GM21390 (cell line): ENCODE measurements around the gene TCF19.

ENCODE experiments used
- ATAC-seq: cut with Tn5 transposase; IDR thresholded peaks from one replicate; pipeline ENCODE4 v1.9.1; 2021; ENCODE audit not compliant: unreplicated experiment

TCF19 gene

DNA sequence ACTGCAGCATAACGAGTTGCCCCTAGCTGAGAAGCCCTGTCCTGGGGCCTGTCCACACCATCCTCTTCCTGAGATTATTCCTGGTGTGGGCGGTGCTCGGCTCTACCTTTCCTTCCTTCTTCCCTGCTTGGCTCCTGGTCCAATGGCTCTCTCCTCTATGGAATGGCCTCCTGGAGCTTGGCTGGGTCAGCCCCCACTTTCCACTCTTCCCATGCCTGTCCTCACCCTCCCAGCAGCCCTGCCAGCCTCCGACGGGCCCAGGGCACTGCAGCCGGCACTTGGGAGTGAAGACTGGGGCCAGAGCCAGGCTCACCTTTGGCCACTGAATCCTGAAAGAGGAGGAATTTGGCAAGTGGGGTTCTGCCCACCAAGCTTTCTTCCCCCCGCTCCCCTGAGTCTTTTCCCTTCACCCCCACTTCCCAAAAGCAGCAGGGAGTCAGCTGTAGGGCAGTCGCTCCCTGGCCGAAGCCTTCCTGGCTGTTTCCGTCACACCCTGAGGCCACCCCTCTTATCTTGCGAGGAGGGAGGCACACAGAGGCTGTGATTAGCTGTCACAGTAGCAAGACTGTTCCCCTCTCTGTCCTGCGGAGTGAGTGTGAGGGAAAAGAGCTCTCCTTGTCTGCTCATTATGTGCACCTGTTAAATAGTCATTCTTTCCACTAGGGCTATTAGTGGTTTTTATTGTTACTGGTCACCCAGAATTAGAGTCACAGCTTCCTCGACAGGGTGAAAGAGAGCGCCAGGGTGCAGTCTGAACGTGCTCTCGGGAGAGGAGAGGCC is 31.8 kb upstream of the TCF19 start:
- no peak for ATAC-seq

DNA sequence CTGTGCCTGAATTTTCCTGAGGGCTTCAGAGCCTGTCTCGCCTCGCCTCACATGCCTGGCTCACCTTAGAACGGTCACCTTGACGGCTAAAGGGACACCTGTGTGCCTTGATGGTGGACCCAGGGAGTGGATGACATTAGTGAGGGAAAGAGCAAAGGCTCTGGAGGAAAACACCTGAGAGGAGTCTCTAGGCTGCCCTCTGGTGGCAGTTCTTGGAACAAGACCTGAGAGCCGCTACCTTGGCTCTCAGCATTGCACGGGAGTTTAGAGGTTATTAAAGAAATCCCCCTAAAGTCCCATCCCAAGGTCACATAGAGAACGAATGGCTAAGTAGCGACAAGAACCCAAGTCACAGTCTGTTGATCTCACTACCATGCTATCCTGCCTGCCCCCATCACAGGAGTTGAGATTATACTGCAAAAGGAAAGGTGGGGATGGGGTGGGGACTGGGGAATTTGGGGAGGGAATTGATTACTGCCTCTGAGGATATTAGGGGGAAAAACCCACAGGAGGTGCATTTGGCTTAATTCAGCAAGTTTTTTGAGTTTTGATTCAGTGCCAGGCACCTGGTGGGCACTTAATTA is 30.2 kb upstream of the TCF19 start:
- no peak for ATAC-seq

DNA sequence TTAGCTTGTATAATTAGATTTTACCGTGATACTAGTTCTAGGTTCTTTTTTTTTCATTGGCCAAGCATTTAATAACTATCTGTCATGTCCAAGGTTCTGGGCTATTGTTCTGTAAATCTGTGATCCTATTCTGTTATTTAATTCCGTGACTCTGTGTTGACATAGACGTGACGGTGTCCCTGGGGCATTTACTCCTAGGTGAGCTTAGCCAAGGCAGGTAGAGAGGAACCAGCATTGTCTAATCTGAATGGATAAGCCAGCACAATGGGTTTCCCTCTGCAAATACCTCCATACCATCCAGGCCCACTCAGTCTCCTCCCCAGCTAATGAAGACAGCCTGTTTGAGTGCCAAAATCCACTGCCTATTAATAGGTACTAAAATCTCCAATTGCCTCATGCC is 29.3 kb upstream of the TCF19 start:
- ATAC-seq = no peak

GRCh38 chr6:31130751-31131150 is 27.6 kb upstream of the TCF19 start:
- no peak for ATAC-seq

- ATAC-seq = no peak
Observed at GRCh38 chr6:31131595-31131994, 26.8 kb upstream of the TCF19 start.

GRCh38 chr6:31132806-31133205 is 25.6 kb upstream of the TCF19 start:
- ATAC-seq = no peak

DNA sequence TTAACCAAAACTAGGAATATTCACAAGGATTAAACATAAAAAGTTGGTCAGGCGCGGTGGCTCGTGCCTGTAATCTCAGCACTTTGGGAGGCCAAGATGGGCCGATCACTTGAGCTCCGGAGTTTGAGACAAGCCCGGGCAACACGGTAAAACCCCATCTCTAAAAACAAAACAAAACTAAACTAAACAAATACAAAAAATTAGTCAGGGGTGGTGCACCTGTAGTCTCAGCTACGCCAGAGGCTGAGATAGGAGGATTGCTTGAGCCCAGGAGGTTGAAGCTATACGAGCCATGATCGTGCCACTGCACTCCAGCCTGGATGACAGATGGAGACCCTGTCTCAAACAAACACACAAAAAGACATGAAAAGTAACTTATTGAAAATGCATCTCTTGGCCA is 22.7 kb upstream of the TCF19 start:
- no peak for ATAC-seq

- no peak for ATAC-seq
Observed at GRCh38 chr6:31138982-31139381, 19.4 kb upstream of the TCF19 start, which contains the start of gene PSORS1C2. PSORS1C2 (minus strand) TSS chr6:31139066; CDS start chr6:31139026, 40 bp downstream.

- ATAC-seq = no peak
Observed at GRCh38 chr6:31139599-31139998, 18.8 kb upstream of the TCF19 start.

DNA sequence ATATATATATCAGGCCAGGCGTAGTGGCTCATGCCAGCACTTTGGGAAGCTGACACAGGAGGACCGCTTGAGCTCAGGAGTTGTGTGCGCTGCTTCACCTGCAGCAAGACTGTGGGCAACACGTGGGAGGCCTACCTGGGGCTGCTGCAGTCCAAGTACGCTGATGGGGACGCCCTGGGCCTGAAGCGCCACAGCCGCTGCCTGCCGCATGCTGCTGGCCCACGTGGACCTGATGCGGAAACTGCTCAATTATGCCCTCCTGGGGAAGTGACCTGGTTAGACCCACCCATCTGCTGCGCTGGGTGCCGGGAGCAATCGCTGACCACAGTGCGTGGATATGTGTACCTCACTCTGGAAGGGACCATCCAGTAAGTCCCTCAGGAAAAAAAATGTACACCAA is 17.7 kb upstream of the TCF19 start:
- no peak for ATAC-seq

DNA sequence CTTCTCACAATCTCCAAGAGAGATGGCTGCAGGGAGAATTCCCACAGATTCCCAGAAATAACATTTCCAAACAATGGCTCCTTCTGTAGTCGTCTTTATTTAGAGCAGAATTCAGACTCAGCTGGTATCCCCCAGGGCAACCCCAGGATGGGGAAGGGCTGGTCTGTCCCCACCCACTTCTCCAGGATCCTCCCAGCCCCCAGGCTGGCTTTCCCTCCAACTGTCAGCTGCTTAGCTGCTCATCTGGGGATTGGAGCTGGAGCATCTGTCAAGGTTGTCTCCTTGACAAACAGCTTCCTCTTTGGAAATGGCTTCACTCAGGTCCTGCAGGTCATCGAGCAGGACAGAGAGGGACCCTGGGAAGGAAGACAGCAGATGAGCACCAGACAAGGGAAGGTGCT is 16.0 kb upstream of the TCF19 start:
- no peak for ATAC-seq

DNA sequence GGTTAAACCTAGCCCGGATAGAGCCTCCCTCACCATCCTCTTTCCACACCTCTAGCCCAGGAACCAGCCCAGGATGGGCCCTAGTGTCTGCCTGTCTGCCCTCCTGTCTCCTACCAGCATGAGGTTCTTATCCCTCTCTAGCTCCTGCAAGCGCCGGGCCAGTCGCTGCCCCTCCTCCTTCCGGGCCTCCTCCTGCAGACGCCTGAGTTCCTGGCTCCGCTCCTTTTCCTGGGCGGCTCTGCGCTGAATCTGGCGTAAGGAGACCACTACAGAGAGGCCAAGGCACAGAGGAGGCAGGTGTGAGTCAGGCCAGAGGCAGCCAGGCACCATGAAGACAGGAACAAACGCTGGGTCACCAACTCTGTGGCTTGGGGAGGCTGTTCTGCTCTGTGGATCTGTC is 15.2 kb upstream of the TCF19 start:
- no peak for ATAC-seq

GRCh38 chr6:31144296-31144969 is 14.0 kb upstream of the TCF19 start:
- no peak for ATAC-seq

GRCh38 chr6:31144970-31145340 is 13.4 kb upstream of the TCF19 start:
- ATAC-seq = no peak

- ATAC-seq = no peak
Observed at GRCh38 chr6:31145386-31145785, 13.0 kb upstream of the TCF19 start.

- ATAC-seq = no peak
Observed at GRCh38 chr6:31149827-31150447, 8.5 kb upstream of the TCF19 start.

DNA sequence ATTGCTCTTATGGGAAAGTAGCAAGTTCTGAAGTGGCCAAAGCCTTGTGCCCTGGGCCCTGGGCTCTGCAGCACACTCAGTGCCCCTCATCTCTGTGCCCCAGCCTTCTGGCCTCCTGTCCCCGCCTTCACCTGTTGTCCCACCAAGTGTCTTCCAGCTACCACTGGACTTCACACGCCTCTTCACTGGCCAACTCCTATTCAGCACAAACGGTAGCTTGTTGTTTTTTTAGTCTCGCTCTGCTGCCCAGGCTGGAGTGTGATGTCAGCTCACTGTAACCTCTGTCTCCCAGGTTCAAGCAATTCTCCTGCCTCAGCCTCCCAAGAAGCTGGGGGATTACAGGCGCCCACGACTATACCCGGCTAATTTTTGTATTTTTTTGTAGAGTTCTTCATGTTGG is 5.6 kb upstream of the TCF19 start:
- ATAC-seq = no peak

DNA sequence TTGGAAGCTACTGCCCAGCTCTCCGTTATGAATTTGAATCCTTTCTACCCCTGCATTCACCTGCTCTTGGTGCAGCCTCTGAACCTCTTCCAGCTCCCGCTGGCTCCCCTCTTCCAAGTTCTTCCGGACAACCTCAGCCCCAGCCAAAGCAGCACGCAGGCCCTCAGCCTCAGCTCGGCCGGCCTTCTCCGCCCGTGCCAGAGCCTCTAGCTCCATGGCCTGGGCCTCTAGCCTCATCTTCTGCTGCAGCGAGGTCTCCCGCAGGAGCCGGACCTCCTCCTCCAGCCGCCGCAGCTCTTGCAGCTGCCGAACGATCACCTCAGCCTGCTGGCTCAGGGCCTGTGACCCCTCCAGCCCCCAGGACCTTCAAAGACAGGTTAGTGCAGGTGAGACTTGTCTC is 4.0 kb upstream of the TCF19 start:
- ATAC-seq = no peak

DNA sequence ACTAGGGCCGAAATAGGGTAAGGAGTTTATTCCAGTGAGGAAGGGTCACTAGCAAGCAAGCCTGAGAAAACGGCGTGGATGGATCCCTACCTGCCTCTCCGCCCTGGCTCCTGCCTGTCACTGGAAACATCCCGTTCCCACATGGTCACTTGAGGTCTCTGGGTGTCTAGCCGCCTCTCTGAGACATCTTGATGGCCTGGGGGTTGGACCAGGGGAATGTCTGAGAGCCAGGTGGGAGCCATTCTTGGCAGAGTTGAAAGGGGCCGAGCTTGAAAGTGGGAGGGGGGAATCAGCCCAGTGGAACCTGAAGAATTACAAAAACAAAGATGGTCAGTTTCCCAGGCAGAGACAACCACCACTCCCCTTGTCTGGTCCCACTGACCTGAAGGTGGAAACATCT is 1.7 kb upstream of the TCF19 start:
- no peak for ATAC-seq

GRCh38 chr6:31157513-31158139 is 763 bp upstream of the TCF19 start, which contains the start of gene CCHCR1:
CCHCR1 (minus strand) TSS chr6:31157802; CDS start chr6:31157600, 202 bp downstream.
- no peak for ATAC-seq
